CD14-positive monocyte (primary cell): Measurements from ENCODE around the gene TLR8. TPM values are rescaled to one million over a fixed set of nuclear protein-coding genes. Genes with fewer than 3 reads are reported as not detected.

Experiments used
- DNase-seq, 3 donors: peaks; one replicate each; pipeline ENCODE4 v3.0.0-alpha.2; 2011 to 2022
- H2AFZ ChIP-seq: 2 replicates; pipeline ENCODE4 v1.6.0; 2012; ENCODE audit warnings: mild to moderate bottlenecking, low read depth, low read length, inconsistent platforms; ENCODE audit not compliant: insufficient read depth, poor library complexity, severe bottlenecking
- H3K27ac ChIP-seq, 2 donors: 1 replicate in 1 of 2; 2 replicates in 1 of 2; pipeline ENCODE4 v1.5.1; 2012 to 2013; ENCODE audit warnings: low read length in 2 of 2, control low read depth in 1 of 2, inconsistent platforms in 1 of 2, low read depth in 1 of 2, mild to moderate bottlenecking in 1 of 2
- H3K27me3 ChIP-seq, 2 donors: one replicate each; pipeline versions ENCODE4 v1.6.0 to v1.6.1; 2011 to 2013; ENCODE audit warnings: low read length in 2 of 2; ENCODE audit not compliant: control insufficient read depth in 2 of 2, insufficient read depth in 2 of 2
- H3K36me3 ChIP-seq, 2 donors: replicated peaks in 1 of 2; 1 replicate in 1 of 2; 2 replicates in 1 of 2; pipeline versions ENCODE4 v1.5.1 to v1.6.1; 2012 to 2013; ENCODE audit warnings: low read length in 2 of 2, control low read depth in 1 of 2, inconsistent platforms in 1 of 2, mild to moderate bottlenecking in 1 of 2; ENCODE audit not compliant: insufficient read depth in 2 of 2, control insufficient read depth in 1 of 2
- H3K4me1 ChIP-seq, 2 donors: 1 replicate in 1 of 2; 2 replicates in 1 of 2; pipeline versions ENCODE4 v1.5.1 to v1.6.1; 2012 to 2013; ENCODE audit warnings: low read length in 2 of 2, control low read depth in 1 of 2, inconsistent platforms in 1 of 2, mild to moderate bottlenecking in 1 of 2, moderate library complexity in 1 of 2; ENCODE audit not compliant: insufficient read depth in 2 of 2, control insufficient read depth in 1 of 2
- H3K4me2 ChIP-seq: replicated peaks from 2 replicates; pipeline ENCODE3; 2012; ENCODE audit warnings: low read length, moderate library complexity, mild to moderate bottlenecking; ENCODE audit not compliant: poor library complexity, severe bottlenecking; ENCODE audit errors: extremely low read depth
- H3K4me3 ChIP-seq, 3 experiments: fragments of 200-600 bp in 1 of 3; sonication (generic) in 1 of 3; replicated peaks in 1 of 3; 1 replicate in 2 of 3; 2 replicates in 1 of 3; pipeline ENCODE4 v1.5.1; 2011 to 2013; ENCODE audit warnings: low read length in 3 of 3, mild to moderate bottlenecking in 3 of 3, control low read depth in 2 of 3, low read depth in 2 of 3, inconsistent platforms in 1 of 3, moderate library complexity in 1 of 3
- H3K79me2 ChIP-seq: 2 replicates; pipeline ENCODE4 v1.6.0; 2012; ENCODE audit warnings: mild to moderate bottlenecking, control low read depth, inconsistent platforms, low read length, moderate library complexity; ENCODE audit not compliant: insufficient read depth
- H3K9ac ChIP-seq: 2 replicates; pipeline ENCODE4 v1.6.0; 2017; ENCODE audit warnings: low read length, mild to moderate bottlenecking; ENCODE audit not compliant: insufficient read depth, poor library complexity, severe bottlenecking
- H3K9me3 ChIP-seq, 2 donors: replicated peaks in 1 of 2; 1 replicate in 1 of 2; 2 replicates in 1 of 2; pipeline versions ENCODE4 v1.5.1 to v1.6.1; 2012 to 2013; ENCODE audit warnings: low read length in 2 of 2, control low read depth in 1 of 2; ENCODE audit not compliant: control insufficient read depth in 1 of 2, insufficient read depth in 1 of 2
- H4K20me1 ChIP-seq: 2 replicates; pipeline ENCODE4 v1.6.0; 2012; ENCODE audit warnings: mild to moderate bottlenecking, low read length, control low read depth, moderate library complexity; ENCODE audit not compliant: insufficient read depth
- H3K27ac Mint-ChIP-seq, 7 donors: one replicate each; pipeline ENCODE4 v1.8.0; 2020; ENCODE audit warnings: mild to moderate bottlenecking in 7 of 7, mixed read lengths in 7 of 7, moderate library complexity in 6 of 7, inconsistent platforms in 2 of 7
- H3K27me3 Mint-ChIP-seq, 3 donors: one replicate each; pipeline ENCODE4 v1.8.0; 2021 to 2022; ENCODE audit warnings: low read depth in 3 of 3, mild to moderate bottlenecking in 3 of 3, mixed read lengths in 3 of 3, moderate library complexity in 3 of 3, inconsistent platforms in 1 of 3
- H3K36me3 Mint-ChIP-seq, 2 donors: one replicate each; pipeline ENCODE4 v1.8.0; 2020; ENCODE audit warnings: mixed read lengths in 2 of 2, inconsistent platforms in 1 of 2, mild to moderate bottlenecking in 1 of 2
- H3K4me1 Mint-ChIP-seq: one replicate; pipeline ENCODE4 v1.8.0; 2020; ENCODE audit warnings: mild to moderate bottlenecking, mixed read lengths
- H3K4me3 Mint-ChIP-seq, 2 donors: one replicate each; pipeline ENCODE4 v1.8.0; 2020; ENCODE audit warnings: mild to moderate bottlenecking in 2 of 2, mixed read lengths in 2 of 2, moderate library complexity in 1 of 2
- H3K9me3 Mint-ChIP-seq, 7 donors: one replicate each; pipeline ENCODE4 v1.8.0; 2020 to 2022; ENCODE audit warnings: mixed read lengths in 7 of 7, mild to moderate bottlenecking in 6 of 7, moderate library complexity in 6 of 7, inconsistent platforms in 2 of 7
- CTCF ChIP-seq: fragments of 200-600 bp; IDR thresholded peaks from one replicate; pipeline ENCODE4 v1.8.0; 2022; ENCODE audit warnings: antibody characterized with exemption, mild to moderate bottlenecking
- WGBS: methylation state at CpG from one replicate; pipeline ENCODE4 v1.1.5; 2013; ENCODE audit warnings: missing lambda C conversion rate; ENCODE audit not compliant: insufficient coverage; 5-methylcytosine and 5-hydroxymethylcytosine counted together
- intact Hi-C, 2 donors: fragments of 100-400 bp; cut with micrococcal nuclease; formaldehyde crosslinking; loops; one replicate each; pipeline versions ENCODE4 v1.15.0 to v1.15.1; 2023
- polyA plus RNA-seq, 3 donors: library from polyadenylated mRNA; depleted of rRNA in 1 of 3; unstranded in 2 of 3; stranded (reverse) in 1 of 3; fragments of 300-500 nt in 2 of 3; fragments of >200 nt in 1 of 3; fragmentation: Illumina TruSeq in 2 of 3; gene quantifications; 1 replicate in 2 of 3; 2 replicates in 1 of 3; pipeline ENCODE4 v1.2.3, GENCODE V29; 2012 to 2021

Gene TLR8
- polyA plus RNA-seq, 3 donors: 23.1 to 61.9 (median 48.5) TPM

- H3K9ac ChIP-seq: no peak overlapping the region
- WGBS: 10% methylated on average over 4 of the region's 10 CpGs
- H3K36me3 Mint-ChIP-seq: peaks cover 51 to 64% of the 10 kb centered on the region in 2 donors
- peaks cover 80% of the 10 kb centered on the region for H3K79me2 ChIP-seq
- H3K4me3 Mint-ChIP-seq: no peak overlapping the region
- H3K4me2 ChIP-seq: no peak overlapping the region
- peak; percentile 61 to 82 (median 76) for DNase-seq
- peaks cover 0 to 3% of the 10 kb centered on the region in 2 donors for H3K9me3 ChIP-seq
- peak overlapping the region in 1 of 2 donors; percentile 70 for H3K27ac ChIP-seq
- H3K4me1 Mint-ChIP-seq: peaks cover 51% of the 10 kb centered on the region
- H3K36me3 ChIP-seq: peaks cover 37 to 71% of the 10 kb centered on the region in 2 donors
- peak overlapping the region in 6 of 7 donors; percentile 55 to 89 (median 69) for H3K27ac Mint-ChIP-seq
- TF ChIP-seq CTCF: no peak
- H3K27me3 Mint-ChIP-seq: peaks cover 0 to 58% (median 0%) of the 10 kb centered on the region in 3 donors
- peaks cover 0 to 34% of the 10 kb centered on the region in 2 donors for H3K27me3 ChIP-seq
- no peak overlapping the region for H2AFZ ChIP-seq
- intact Hi-C loops: no loop called here
- peaks cover 92% of the 10 kb centered on the region for H4K20me1 ChIP-seq
- peaks cover 0 to 16% (median 4%) of the 10 kb centered on the region in 7 donors for H3K9me3 Mint-ChIP-seq
- H3K4me1 ChIP-seq: peaks cover 39 to 49% of the 10 kb centered on the region in 2 donors
- H3K4me3 ChIP-seq: no peak overlapping the region
Measured at GRCh38 chrX:12919051-12919450, 12.6 kb downstream of the TLR8 start.

DNA sequence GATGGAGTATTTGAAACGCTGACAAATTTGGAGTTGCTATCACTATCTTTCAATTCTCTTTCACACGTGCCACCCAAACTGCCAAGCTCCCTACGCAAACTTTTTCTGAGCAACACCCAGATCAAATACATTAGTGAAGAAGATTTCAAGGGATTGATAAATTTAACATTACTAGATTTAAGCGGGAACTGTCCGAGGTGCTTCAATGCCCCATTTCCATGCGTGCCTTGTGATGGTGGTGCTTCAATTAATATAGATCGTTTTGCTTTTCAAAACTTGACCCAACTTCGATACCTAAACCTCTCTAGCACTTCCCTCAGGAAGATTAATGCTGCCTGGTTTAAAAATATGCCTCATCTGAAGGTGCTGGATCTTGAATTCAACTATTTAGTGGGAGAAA lies 13.2 kb downstream of the TLR8 start:
- no peak overlapping the region for H3K4me3 Mint-ChIP-seq
- H3K27me3 Mint-ChIP-seq: peaks cover 0 to 58% (median 0%) of the 10 kb centered on the region in 3 donors
- H3K36me3 Mint-ChIP-seq: peaks cover 46 to 58% of the 10 kb centered on the region in 2 donors
- Histone ChIP-seq H3K9me3 (peaks cover 3 to 6% of the 10 kb centered on the region in 2 donors), H2AFZ (no peak overlapping the region), H3K4me1 (peaks cover 39 to 46% of the 10 kb centered on the region in 2 donors), H4K20me1 (peaks cover 87% of the 10 kb centered on the region), H3K27ac (peak overlapping the region in 1 of 2 donors; percentile 70), H3K4me2 (no peak overlapping the region), H3K4me3 (no peak overlapping the region), H3K9ac (no peak overlapping the region), H3K79me2 (peaks cover 74% of the 10 kb centered on the region), H3K27me3 (peaks cover 0 to 38% of the 10 kb centered on the region in 2 donors), H3K36me3 (peaks cover 37 to 65% of the 10 kb centered on the region in 2 donors)
- no CpG with 5 or more reads among the region's 8 CpGs for WGBS
- peaks cover 2 to 21% (median 10%) of the 10 kb centered on the region in 7 donors for H3K9me3 Mint-ChIP-seq
- DNase-seq: no peak
- peaks cover 45% of the 10 kb centered on the region for H3K4me1 Mint-ChIP-seq
- intact Hi-C loops: no loop called here
- H3K27ac Mint-ChIP-seq: peak overlapping the region in 5 of 7 donors; percentile 37 to 88 (median 57)
- no peak for TF ChIP-seq CTCF
